DND-41 (cell line): Measurements from ENCODE around the gene AP2B1.

Experiments used
- EZH2 ChIP-seq: IDR thresholded peaks from 3 replicates; pipeline ENCODE4 v1.6.1; 2012; ENCODE audit warnings: borderline replicate concordance, low read depth, mild to moderate bottlenecking, moderate library complexity, low read length, inconsistent platforms; ENCODE audit not compliant: severe bottlenecking
- TF ChIP-seq, protein P1 (sequence below): IDR thresholded peaks from 2 replicates; pipeline ENCODE4 v1.5.1; 2012; ENCODE audit warnings: borderline replicate concordance, low read length, moderate library complexity, mild to moderate bottlenecking; ENCODE audit not compliant: poor library complexity, severe bottlenecking; ENCODE audit errors: extremely low read depth

DNA sequence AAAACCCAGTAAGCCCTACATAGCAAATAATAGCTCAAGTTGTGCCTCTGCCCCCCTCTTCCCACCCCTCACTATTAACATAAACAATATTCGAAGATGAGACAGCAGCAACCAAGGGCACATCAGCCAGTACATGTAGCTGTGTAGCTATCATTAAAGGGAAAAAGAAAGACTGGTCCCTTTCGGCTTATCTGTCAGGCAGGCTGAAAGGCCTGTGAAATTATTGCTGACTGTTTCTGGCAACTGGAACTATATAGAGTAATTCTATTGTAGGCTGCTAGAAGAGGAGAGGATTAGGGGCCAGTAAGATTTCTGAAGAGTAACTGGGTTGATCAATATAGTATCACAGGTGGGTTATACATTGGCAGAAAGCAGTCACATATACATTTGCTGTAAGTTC lies 107.8 kb downstream of the AP2B1 start:
- TF ChIP-seq, protein P1, sequence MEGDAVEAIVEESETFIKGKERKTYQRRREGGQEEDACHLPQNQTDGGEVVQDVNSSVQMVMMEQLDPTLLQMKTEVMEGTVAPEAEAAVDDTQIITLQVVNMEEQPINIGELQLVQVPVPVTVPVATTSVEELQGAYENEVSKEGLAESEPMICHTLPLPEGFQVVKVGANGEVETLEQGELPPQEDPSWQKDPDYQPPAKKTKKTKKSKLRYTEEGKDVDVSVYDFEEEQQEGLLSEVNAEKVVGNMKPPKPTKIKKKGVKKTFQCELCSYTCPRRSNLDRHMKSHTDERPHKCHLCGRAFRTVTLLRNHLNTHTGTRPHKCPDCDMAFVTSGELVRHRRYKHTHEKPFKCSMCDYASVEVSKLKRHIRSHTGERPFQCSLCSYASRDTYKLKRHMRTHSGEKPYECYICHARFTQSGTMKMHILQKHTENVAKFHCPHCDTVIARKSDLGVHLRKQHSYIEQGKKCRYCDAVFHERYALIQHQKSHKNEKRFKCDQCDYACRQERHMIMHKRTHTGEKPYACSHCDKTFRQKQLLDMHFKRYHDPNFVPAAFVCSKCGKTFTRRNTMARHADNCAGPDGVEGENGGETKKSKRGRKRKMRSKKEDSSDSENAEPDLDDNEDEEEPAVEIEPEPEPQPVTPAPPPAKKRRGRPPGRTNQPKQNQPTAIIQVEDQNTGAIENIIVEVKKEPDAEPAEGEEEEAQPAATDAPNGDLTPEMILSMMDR: no peak
- TF ChIP-seq EZH2: no peak
